H1 (cell line): Measurements from ENCODE around the gene TMEM144. TPM values are rescaled to one million over a fixed set of nuclear protein-coding genes. Genes with fewer than 3 reads are reported as not detected.

Experiments
- CTCF ChIA-PET: fragments of 300-600 bp; sonication (Branson Sonifier 250); formaldehyde crosslinking; loops from one replicate; lab custom pipeline; 2021; ENCODE audit not compliant: partially characterized antibody; lab: Charles Lee
- POLR2A ChIA-PET: fragments of 300-600 bp; sonication (Branson Sonifier 250); formaldehyde crosslinking; loops from one replicate; lab custom pipeline; 2021; ENCODE audit warnings: inconsistent platforms; ENCODE audit not compliant: partially characterized antibody; lab: Charles Lee
- DNase-seq, 2 experiments: peaks; one replicate each; pipeline versions ENCODE4 v3.0.0 to v3.0.0-alpha.2; 2010 to 2022; ENCODE audit warnings: low spot score in 2 of 2, low read depth in 1 of 2, mixed read lengths in 1 of 2
- FAIRE-seq: peaks from 2 replicates; lab custom pipeline; 2011; peaks lifted over from hg19 to GRCh38; lab: Jason Lieb, UNC
- H2AFZ ChIP-seq: 2 replicates; pipeline ENCODE4 v1.8.1; 2012; ENCODE audit warnings: low read length, inconsistent platforms
- H2AK5ac ChIP-seq: 2 replicates; pipeline ENCODE4 v1.6.1; 2013; ENCODE audit warnings: low read depth, low read length
- H2BK120ac ChIP-seq: replicated peaks from 2 replicates; pipeline ENCODE3; 2013; ENCODE audit warnings: low read depth, low read length, inconsistent platforms
- H2BK12ac ChIP-seq: 2 replicates; pipeline ENCODE4 v1.6.1; 2013; ENCODE audit warnings: low read depth, low read length
- H2BK15ac ChIP-seq: 2 replicates; pipeline ENCODE4 v1.6.1; 2013; ENCODE audit warnings: low read length
- H2BK20ac ChIP-seq: 2 replicates; pipeline ENCODE4 v1.6.1; 2013; ENCODE audit warnings: low read length
- H2BK5ac ChIP-seq: 2 replicates; pipeline ENCODE4 v1.6.1; 2013; ENCODE audit warnings: low read depth, low read length
- H3K14ac ChIP-seq: 2 replicates; pipeline ENCODE4 v1.6.1; 2013; ENCODE audit warnings: inconsistent platforms; ENCODE audit not compliant: insufficient read length
- H3K18ac ChIP-seq: 2 replicates; pipeline ENCODE4 v1.6.1; 2013; ENCODE audit warnings: low read length; ENCODE audit errors: extremely low read depth
- H3K23ac ChIP-seq: 2 replicates; pipeline ENCODE4 v1.6.1; 2013; ENCODE audit warnings: inconsistent platforms; ENCODE audit not compliant: insufficient read length
- H3K23me2 ChIP-seq: 2 replicates; pipeline ENCODE4 v1.6.1; 2013; ENCODE audit warnings: low read depth, low read length
- H3K27ac ChIP-seq: 2 replicates; pipeline ENCODE4 v1.6.1; 2011; ENCODE audit warnings: low read depth, low read length, inconsistent platforms
- H3K27me3 ChIP-seq, 4 experiments: replicated peaks in 1 of 4; 1 replicate in 1 of 4; 2 replicates in 3 of 4; pipeline versions ENCODE4 v1.6.1 to v1.8.1; 2011 to 2013; ENCODE audit warnings: low read length in 3 of 4, mild to moderate bottlenecking in 3 of 4, inconsistent platforms in 2 of 4, mixed read lengths in 2 of 4, moderate library complexity in 1 of 4; ENCODE audit not compliant: control insufficient read depth in 3 of 4, insufficient read depth in 3 of 4; ENCODE audit errors: extremely low read depth in 1 of 4
- H3K36me3 ChIP-seq, 4 experiments: 2 replicates each; pipeline versions ENCODE4 v1.6.1 to v1.8.1; 2011 to 2013; ENCODE audit warnings: mild to moderate bottlenecking in 4 of 4, low read length in 3 of 4, moderate library complexity in 2 of 4, control low read depth in 1 of 4, inconsistent platforms in 1 of 4; ENCODE audit not compliant: insufficient read depth in 4 of 4, control insufficient read depth in 2 of 4
- H3K4ac ChIP-seq: replicated peaks from 2 replicates; pipeline ENCODE3; 2013; ENCODE audit warnings: low read length, low read depth, mixed read lengths, inconsistent platforms; ENCODE audit not compliant: insufficient read length
- H3K4me1 ChIP-seq, 4 experiments: replicated peaks in 1 of 4; 1 replicate in 1 of 4; 2 replicates in 3 of 4; pipeline versions ENCODE4 v1.6.1 to v1.8.1; 2011 to 2013; ENCODE audit warnings: low read length in 3 of 4, inconsistent platforms in 2 of 4, mixed read lengths in 1 of 4; ENCODE audit not compliant: insufficient read depth in 4 of 4, control insufficient read depth in 3 of 4
- H3K4me2 ChIP-seq, 2 experiments: 2 replicates each; pipeline versions ENCODE4 v1.6.1 to v1.8.1; 2011 to 2013; ENCODE audit warnings: low read depth in 2 of 2, low read length in 2 of 2, control low read depth in 1 of 2, inconsistent platforms in 1 of 2, mild to moderate bottlenecking in 1 of 2; ENCODE audit not compliant: insufficient read depth in 1 of 2
- H3K4me3 ChIP-seq, 4 experiments: fragments of 200-600, 300-600 bp in 1 of 4; sonication (generic), shearing (Covaris generic), sonication (Bioruptor Twin) in 1 of 4; 2 replicates each; pipeline versions ENCODE4 v1.5.1 to v1.8.1; 2011 to 2016; ENCODE audit warnings: low read length in 4 of 4, low read depth in 3 of 4, control low read depth in 2 of 4, inconsistent platforms in 2 of 4, mild to moderate bottlenecking in 2 of 4, mixed read lengths in 1 of 4, moderate library complexity in 1 of 4; ENCODE audit not compliant: insufficient read depth in 2 of 4; ENCODE audit errors: extremely low read depth in 1 of 4
- H3K56ac ChIP-seq: replicated peaks from 2 replicates; pipeline ENCODE3; 2013; ENCODE audit warnings: low read depth, mild to moderate bottlenecking, mixed read lengths, low read length, inconsistent platforms; ENCODE audit not compliant: insufficient read length
- H3K79me1 ChIP-seq: 2 replicates; pipeline ENCODE4 v1.6.1; 2013; ENCODE audit warnings: low read depth, low read length, control low read depth
- H3K79me2 ChIP-seq, 2 experiments: 2 replicates each; pipeline versions ENCODE4 v1.6.1 to v1.8.1; 2012 to 2013; ENCODE audit warnings: low read length in 2 of 2, mild to moderate bottlenecking in 2 of 2, inconsistent platforms in 1 of 2; ENCODE audit not compliant: insufficient read depth in 2 of 2, control insufficient read depth in 1 of 2
- H3K9ac ChIP-seq, 4 experiments: replicated peaks in 1 of 4; 1 replicate in 1 of 4; 2 replicates in 3 of 4; pipeline versions ENCODE4 v1.6.1 to v1.8.1; 2011 to 2013; ENCODE audit warnings: low read depth in 3 of 4, low read length in 3 of 4, control low read depth in 2 of 4, mild to moderate bottlenecking in 2 of 4, moderate library complexity in 2 of 4, inconsistent platforms in 1 of 4; ENCODE audit errors: extremely low read depth in 1 of 4
- H3K9me3 ChIP-seq, 2 experiments: 2 replicates each; pipeline versions ENCODE4 v1.6.1 to v1.8.1; 2012 to 2013; ENCODE audit warnings: mild to moderate bottlenecking in 2 of 2, moderate library complexity in 2 of 2, control low read depth in 1 of 2, inconsistent platforms in 1 of 2, low read depth in 1 of 2, low read length in 1 of 2, mixed read lengths in 1 of 2; ENCODE audit not compliant: insufficient read depth in 2 of 2
- H4K20me1 ChIP-seq, 2 experiments: replicated peaks in 1 of 2; 2 replicates each; pipeline versions ENCODE3 to v1.8.1; 2011 to 2013; ENCODE audit warnings: inconsistent platforms in 2 of 2, low read length in 2 of 2, mild to moderate bottlenecking in 1 of 2; ENCODE audit not compliant: insufficient read depth in 2 of 2, control insufficient read depth in 1 of 2
- H4K5ac ChIP-seq: 2 replicates; pipeline ENCODE4 v1.6.1; 2013; ENCODE audit warnings: low read length, low read depth, mixed read lengths, inconsistent platforms; ENCODE audit not compliant: insufficient read length
- H4K8ac ChIP-seq: 2 replicates; pipeline ENCODE4 v1.8.0; 2013; ENCODE audit warnings: mild to moderate bottlenecking, moderate library complexity, low read length, inconsistent platforms; ENCODE audit not compliant: insufficient read depth; ENCODE audit errors: extremely low read depth
- H4K91ac ChIP-seq: replicated peaks from 2 replicates; pipeline ENCODE3; 2013; ENCODE audit warnings: low read length, mixed read lengths, inconsistent platforms; ENCODE audit not compliant: insufficient read length
- ATF2 ChIP-seq: IDR thresholded peaks from 2 replicates; pipeline ENCODE4 v1.6.1; 2012; ENCODE audit warnings: low read length, inconsistent platforms
- BACH1 ChIP-seq: IDR thresholded peaks from 2 replicates; pipeline ENCODE4 v1.6.1; 2012; ENCODE audit warnings: low read length, improper control_type of control experiment
- E2F6 ChIP-seq: IDR thresholded peaks from 2 replicates; pipeline ENCODE4 v1.6.1; 2012; ENCODE audit warnings: inconsistent platforms
- EP300 ChIP-seq, 2 experiments: IDR thresholded peaks; 1 replicate in 1 of 2; 2 replicates in 1 of 2; pipeline ENCODE4 v1.6.1; 2011 to 2012; ENCODE audit warnings: low read depth in 2 of 2, low read length in 2 of 2, mild to moderate bottlenecking in 2 of 2, borderline replicate concordance in 1 of 2, inconsistent platforms in 1 of 2, moderate library complexity in 1 of 2
- HDAC6 ChIP-seq: IDR thresholded peaks from one replicate; pipeline ENCODE4 v1.7.1; 2012; ENCODE audit warnings: low read depth, mild to moderate bottlenecking, inconsistent platforms, low read length, moderate library complexity
- SIN3A ChIP-seq, 2 experiments: IDR thresholded peaks in 1 of 2; conservative IDR thresholded peaks in 1 of 2; 2 replicates each; pipeline ENCODE4 v1.6.1; 2011 to 2012; ENCODE audit warnings: low read length in 2 of 2, improper control_type of control experiment in 1 of 2, low read depth in 1 of 2, mild to moderate bottlenecking in 1 of 2
- SIX5 ChIP-seq: IDR thresholded peaks from 2 replicates; pipeline ENCODE4 v1.6.1; 2011; ENCODE audit warnings: mild to moderate bottlenecking, low read depth, low read length
- SUZ12 ChIP-seq: fragments of 200-600 bp; sonication (generic); IDR thresholded peaks from 2 replicates; pipeline ENCODE4 v1.6.1; 2012; ENCODE audit warnings: mild to moderate bottlenecking, inconsistent platforms, low read length, moderate library complexity, mixed read lengths
- TAF1 ChIP-seq: IDR thresholded peaks from 2 replicates; pipeline ENCODE4 v1.6.1; 2011; ENCODE audit warnings: mild to moderate bottlenecking, low read depth, low read length
- TBP ChIP-seq: IDR thresholded peaks from 2 replicates; pipeline ENCODE4 v1.6.1; 2011; ENCODE audit warnings: low read depth, low read length, improper control_type of control experiment
- YY1 ChIP-seq: IDR thresholded peaks from 2 replicates; pipeline ENCODE4 v1.6.1; 2011; ENCODE audit warnings: low read depth, mild to moderate bottlenecking, low read length
- WGBS, 2 experiments: shearing (Covaris generic) in 1 of 2; methylation state at CpG; one replicate each; pipeline versions ENCODE4 v1.1.6 to v1.1.7; 2013 to 2015; ENCODE audit warnings: low lambda C conversion rate in 2 of 2, mixed read lengths in 2 of 2, inconsistent platforms in 1 of 2, low coverage in 1 of 2, missing lambda C conversion rate in 1 of 2; ENCODE audit not compliant: insufficient replicate concordance in 2 of 2, insufficient coverage in 1 of 2, insufficient read length in 1 of 2; ENCODE audit errors: extremely low coverage in 1 of 2, missing lambda C conversion rate in 1 of 2; 5-methylcytosine and 5-hydroxymethylcytosine counted together
- polyA plus RNA-seq, 7 experiments: library from polyadenylated mRNA; depleted of rRNA in 3 of 7; stranded (reverse) in 5 of 7; unstranded in 2 of 7; fragments of >200 nt in 5 of 7; fragments of 200-250 nt in 2 of 7; gene quantifications; 1 replicate in 5 of 7; 2 replicates in 1 of 7; 4 replicates in 1 of 7; pipeline versions ENCODE4 v1.2.1 to v1.2.3, GENCODE V29; 2011 to 2013; ENCODE audit warnings: missing spikeins in 2 of 7, mixed read lengths in 2 of 7
- total RNA-seq: library from RNA; stranded (reverse); fragmentation: NEBNext Ultra II Directional; extraction: Animal tissue kit (Norgen Biotek cat#: 25700); gene quantifications from 2 replicates; pipeline ENCODE4 v1.2.1, GENCODE V29; 2021

Gene TMEM144
- total and polyA plus RNA-seq, 2 of the 8 experiments (the other 6 are each of a cell fraction or from before 2014, with no cell fraction given) = 1.9 to 2.6 TPM

GRCh38 chr4:158299459-158300007 is 89.2 kb downstream of the TMEM144 start:
- H2BK20ac ChIP-seq = no peak overlapping the region
- H3K27ac ChIP-seq = no peak overlapping the region
- no peak overlapping the region for H3K4ac ChIP-seq
- H2BK15ac ChIP-seq = no peak overlapping the region
- no peak overlapping the region for H4K91ac ChIP-seq
- no peak overlapping the region for H3K18ac ChIP-seq
- no peak overlapping the region for H2BK12ac ChIP-seq
- H3K27me3 ChIP-seq = no peaks in the 10 kb centered on the region
- H3K79me2 ChIP-seq = no peaks in the 10 kb centered on the region
- no peak overlapping the region for H3K56ac ChIP-seq
- H3K4me2 ChIP-seq = no peak overlapping the region
- DNase-seq (no peak), FAIRE-seq (no peak)
- no peak overlapping the region for H2BK5ac ChIP-seq
- H3K9me3 ChIP-seq = peaks cover 0 to 5% of the 10 kb centered on the region in 2 experiments; a peak in 1 of 4 replicates
- ChIA-PET POLR2A (no interaction called here), CTCF (interaction anchor here (1.4 to 1.5 kb wide), 2 partner anchors 8 to 45 kb away, joined by 3 to 4 read pairs; no protein-coding TSS in a partner anchor)
- H3K23ac ChIP-seq = no peak overlapping the region
- TF ChIP-seq BACH1 = no peak
- TF ChIP-seq SIN3A (conservative IDR thresholded peaks at IDR 0.05 in 1 of 2, IDR thresholded peaks at IDR 0.05 in 1 of 2; ENCODE audit: low read depth in 1 of 2, low read length in 2 of 2) = no peak
- TF ChIP-seq TAF1 = no peak
- no peak for TF ChIP-seq TBP
- TF ChIP-seq SIX5 = no peak
- no peak for TF ChIP-seq EP300 (IDR thresholded peaks at IDR 0.05; ENCODE audit: borderline replicate concordance in 1 of 2, low read depth in 2 of 2, low read length in 2 of 2)
- TF ChIP-seq E2F6 = no peak
- no peak for TF ChIP-seq SUZ12
- no peak for TF ChIP-seq YY1
- TF ChIP-seq HDAC6 = no peak
- no peak for TF ChIP-seq ATF2
- H3K23me2 ChIP-seq = no peaks in the 10 kb centered on the region
- H3K79me1 ChIP-seq = no peaks in the 10 kb centered on the region
- H2AK5ac ChIP-seq = no peak overlapping the region
- H3K4me1 ChIP-seq = no peaks in the 10 kb centered on the region
- H4K5ac ChIP-seq = no peak overlapping the region
- 95% methylated on average over 4 of the region's 4 CpGs; no CpG with 5 or more reads in 1 of the 2 experiments for WGBS, 2 experiments
- H2BK120ac ChIP-seq = no peak overlapping the region
- no peaks in the 10 kb centered on the region for H3K36me3 ChIP-seq
- no peak overlapping the region for H3K4me3 ChIP-seq
- H2AFZ ChIP-seq = no peak overlapping the region
- H4K8ac ChIP-seq = no peak overlapping the region
- no peaks in the 10 kb centered on the region for H4K20me1 ChIP-seq
- no peak overlapping the region for H3K14ac ChIP-seq
- no peak overlapping the region for H3K9ac ChIP-seq
